ENCODE results near the gene KDF1.
A peak's percentile ranks its signal among the peaks of the same experiment; 100 is the strongest.

Gene KDF1

GRCh38 chr1:26965213-26965612, 4.9 kb upstream of the KDF1 start:
- Histone ChIP-seq H3K27me3 (ENCODE audit: insufficient read depth, low read depth, severe bottlenecking) (peaks cover 17% of the 10 kb centered on the region), H3K27ac (no peak overlapping the region), H3K4me3 (ENCODE audit: low read depth, low read length) (no peak overlapping the region), H3K9me3 (ENCODE audit: severe bottlenecking) (no peaks in the 10 kb centered on the region), H3K36me3 (no peaks in the 10 kb centered on the region)
- no peak for TF ChIP-seq CTCF (IDR thresholded peaks at IDR 0.05; ENCODE audit: low read depth, low read length)
- no peak for DNase-seq

- no peak overlapping the region for H3K4me3 ChIP-seq (ENCODE audit: low read depth, low read length)
- DNase-seq: no peak
- H3K9me3 ChIP-seq (ENCODE audit: severe bottlenecking): no peaks in the 10 kb centered on the region
- no peak for TF ChIP-seq CTCF (IDR thresholded peaks at IDR 0.05; ENCODE audit: low read depth, low read length)
- H3K27ac ChIP-seq: no peak overlapping the region
- H3K36me3 ChIP-seq: no peaks in the 10 kb centered on the region
- peaks cover 26% of the 10 kb centered on the region for H3K27me3 ChIP-seq (ENCODE audit: insufficient read depth, low read depth, severe bottlenecking)
Measured at GRCh38 chr1:26961826-26962225, 1.6 kb upstream of the KDF1 start.

GRCh38 chr1:26960625-26960966, 328 bp upstream of the KDF1 start:
- Histone ChIP-seq H3K4me3 (ENCODE audit: low read depth, low read length) (peak overlapping the region; percentile 62), H3K9me3 (ENCODE audit: severe bottlenecking) (no peaks in the 10 kb centered on the region), H3K36me3 (no peaks in the 10 kb centered on the region), H3K27ac (no peak overlapping the region), H3K27me3 (ENCODE audit: insufficient read depth, low read depth, severe bottlenecking) (peaks cover 26% of the 10 kb centered on the region)
- no peak for TF ChIP-seq CTCF (IDR thresholded peaks at IDR 0.05; ENCODE audit: low read depth, low read length)
- DNase-seq: no peak

- Histone ChIP-seq H3K9me3 (ENCODE audit: severe bottlenecking) (no peaks in the 10 kb centered on the region), H3K4me3 (ENCODE audit: low read depth, low read length) (peak overlapping the region; percentile 62), H3K36me3 (no peaks in the 10 kb centered on the region), H3K27ac (no peak overlapping the region), H3K27me3 (ENCODE audit: insufficient read depth, low read depth, severe bottlenecking) (peaks cover 26% of the 10 kb centered on the region)
- DNase-seq: no peak
- no peak for TF ChIP-seq CTCF (IDR thresholded peaks at IDR 0.05; ENCODE audit: low read depth, low read length)
Measured at GRCh38 chr1:26959270-26959669, 998 bp downstream of the KDF1 start.

- H3K27me3 ChIP-seq (ENCODE audit: insufficient read depth, low read depth, severe bottlenecking): peaks cover 26% of the 10 kb centered on the region
- no peak for DNase-seq
- H3K9me3 ChIP-seq (ENCODE audit: severe bottlenecking): no peaks in the 10 kb centered on the region
- H3K4me3 ChIP-seq (ENCODE audit: low read depth, low read length): no peak overlapping the region
- no peak overlapping the region for H3K27ac ChIP-seq
- no peaks in the 10 kb centered on the region for H3K36me3 ChIP-seq
- TF ChIP-seq CTCF (IDR thresholded peaks at IDR 0.05; ENCODE audit: low read depth, low read length): no peak
Measured at GRCh38 chr1:26957306-26957705, 3.0 kb downstream of the KDF1 start.

GRCh38 chr1:26956321-26956720, 3.9 kb downstream of the KDF1 start:
- Histone ChIP-seq H3K27ac (no peak overlapping the region), H3K27me3 (ENCODE audit: insufficient read depth, low read depth, severe bottlenecking) (peaks cover 20% of the 10 kb centered on the region), H3K4me3 (ENCODE audit: low read depth, low read length) (no peak overlapping the region), H3K36me3 (no peaks in the 10 kb centered on the region), H3K9me3 (ENCODE audit: severe bottlenecking) (no peaks in the 10 kb centered on the region)
- TF ChIP-seq CTCF (IDR thresholded peaks at IDR 0.05; ENCODE audit: low read depth, low read length): no peak
- DNase-seq: no peak
